GM19099 (cell line): ENCODE results near the gene ZNF385A.
A peak's percentile ranks its signal among the peaks of the same experiment; 100 is the strongest.

Source experiments
- POLR2A ChIP-seq: IDR thresholded peaks from 3 replicates; pipeline ENCODE4 v1.6.1; 2011; ENCODE audit warnings: low read depth; ENCODE audit not compliant: insufficient read length; ENCODE audit errors: extremely low read depth

The ZNF385A gene

GRCh38 chr12:54360717-54361456 is 23.6 kb downstream of the ZNF385A start:
- TF ChIP-seq POLR2A = no peak

- no peak for TF ChIP-seq POLR2A
Measured at GRCh38 chr12:54359762-54360351, 24.7 kb downstream of the ZNF385A start.

DNA sequence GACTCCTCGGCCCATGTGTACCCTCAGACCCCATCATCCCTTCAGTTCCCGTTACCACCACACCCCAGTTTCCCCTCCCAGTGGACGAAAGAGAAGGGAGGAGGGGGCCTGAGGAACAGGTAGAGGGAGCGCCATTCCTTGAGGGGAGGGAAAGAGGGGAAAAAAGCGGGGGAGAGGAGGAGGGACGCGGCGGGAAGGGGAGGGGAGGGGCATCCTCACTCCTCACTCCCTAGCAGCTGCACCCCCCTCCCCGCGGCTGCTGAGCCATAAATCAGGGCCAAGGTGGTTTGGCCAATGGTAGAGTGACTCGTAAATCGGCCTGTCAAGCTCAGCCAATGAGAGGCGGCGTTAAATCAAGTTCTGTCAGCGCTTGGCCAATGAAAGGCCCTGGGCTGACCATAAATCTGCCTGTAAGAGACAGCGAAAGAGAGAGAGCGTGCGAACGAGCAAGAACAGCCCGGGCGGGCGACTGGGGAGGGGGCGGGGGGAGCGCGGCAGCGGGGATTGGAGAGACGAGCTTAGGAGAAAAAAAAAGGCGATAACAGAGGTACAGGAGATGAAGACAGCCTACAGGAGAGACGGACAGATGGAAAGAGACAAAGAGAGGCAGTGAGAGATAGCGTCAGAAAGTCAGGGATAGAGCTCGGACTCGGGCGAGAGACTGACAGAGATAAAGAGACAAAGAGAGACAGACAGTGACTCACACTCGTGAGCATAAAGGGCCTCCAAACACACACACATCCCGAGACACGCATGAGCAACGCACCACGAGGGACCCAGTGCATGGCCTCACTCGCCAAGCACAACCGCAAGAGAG is 25.4 kb downstream of the ZNF385A start:
- TF ChIP-seq POLR2A = peak; percentile 18

- TF ChIP-seq POLR2A = no peak
Measured at GRCh38 chr12:54358191-54358944, 26.2 kb downstream of the ZNF385A start.

DNA sequence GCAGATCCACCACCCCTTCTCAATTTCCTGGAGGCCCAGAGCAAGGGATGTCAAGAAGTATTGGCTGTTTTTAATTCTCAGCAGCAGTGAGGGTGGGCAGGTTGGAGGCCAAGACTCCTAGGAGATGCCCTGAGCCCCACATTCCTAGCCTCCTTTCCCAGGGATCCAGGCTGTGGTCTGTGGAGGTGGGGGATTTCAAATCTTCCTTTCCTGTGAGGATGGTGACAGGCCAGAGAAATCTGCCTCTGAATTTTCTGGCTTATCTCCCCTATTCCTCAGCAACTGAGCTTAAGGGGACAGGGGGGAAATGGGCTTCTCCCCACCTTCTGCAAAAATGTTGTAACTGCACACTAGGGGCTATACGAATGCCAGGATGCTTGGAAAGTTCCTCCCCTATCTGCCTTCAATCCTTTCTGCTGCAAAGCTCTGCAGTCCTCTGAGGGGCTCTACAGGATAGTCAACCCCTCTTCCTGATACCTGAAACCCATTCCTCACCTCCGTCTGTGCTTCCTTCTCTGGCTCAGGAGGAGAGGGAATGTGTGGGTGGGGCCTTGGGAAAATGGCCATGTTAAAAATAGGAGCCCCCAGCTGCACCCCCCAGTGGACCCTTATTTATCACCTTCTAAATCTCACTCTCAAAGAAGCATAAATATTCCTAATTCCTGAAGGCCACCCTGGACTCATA is 26.9 kb downstream of the ZNF385A start:
- no peak for TF ChIP-seq POLR2A

- TF ChIP-seq POLR2A = no peak
Measured at GRCh38 chr12:54356951-54357356, 27.6 kb downstream of the ZNF385A start.

DNA sequence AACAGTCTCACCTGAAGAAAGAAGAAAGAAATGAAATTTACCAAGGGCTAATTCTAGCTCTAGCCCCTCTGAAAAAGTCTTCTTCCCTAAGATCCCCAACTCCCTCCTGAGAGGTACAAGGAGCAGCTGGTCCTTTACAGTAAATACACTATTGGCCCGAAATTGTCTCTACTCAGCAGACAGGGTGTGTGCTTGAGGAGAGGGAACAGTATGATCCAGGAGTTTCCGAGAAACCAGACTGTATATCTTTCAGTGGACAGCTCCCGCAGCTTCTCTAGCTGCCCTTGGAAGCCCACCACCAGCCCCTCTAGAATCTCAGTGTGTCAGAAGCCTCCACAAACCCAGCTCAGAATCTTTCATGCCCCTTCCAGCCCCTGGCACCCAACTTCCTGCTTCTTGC is 28.3 kb downstream of the ZNF385A start:
- no peak for TF ChIP-seq POLR2A

DNA sequence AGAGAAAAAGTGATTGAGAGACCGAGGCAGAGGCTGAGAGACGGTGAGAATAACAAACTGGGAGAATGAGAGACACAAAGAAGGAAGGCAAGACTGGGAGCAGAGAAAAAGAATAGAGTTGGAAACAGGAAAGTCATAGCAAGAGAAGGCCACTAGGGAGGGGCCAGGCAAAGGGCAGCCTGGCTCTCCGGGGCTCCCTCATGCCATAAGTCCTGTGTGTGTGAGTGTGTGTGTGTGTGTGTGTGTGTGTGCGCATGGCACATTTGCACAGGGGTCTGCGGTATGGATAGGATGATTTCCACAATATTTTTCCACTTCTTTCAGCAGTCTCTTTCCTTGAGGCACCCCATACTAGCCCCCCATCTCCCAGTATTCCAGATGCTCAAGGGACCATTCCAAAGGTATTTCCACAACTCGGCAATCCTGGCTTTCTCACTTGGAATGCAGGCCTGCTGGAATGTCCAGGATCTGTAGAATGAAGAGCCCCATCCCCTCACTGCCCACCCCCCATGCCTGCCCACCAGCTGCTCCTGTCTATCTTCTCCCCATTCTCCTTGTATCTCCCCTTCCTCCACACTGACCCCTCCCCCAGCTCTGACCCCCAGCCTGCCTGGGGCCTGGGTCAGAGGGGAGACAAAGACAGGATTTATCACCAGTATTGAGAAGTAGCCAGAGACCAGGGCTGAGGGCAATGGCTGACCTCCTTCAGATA is 29.3 kb downstream of the ZNF385A start:
- no peak for TF ChIP-seq POLR2A

DNA sequence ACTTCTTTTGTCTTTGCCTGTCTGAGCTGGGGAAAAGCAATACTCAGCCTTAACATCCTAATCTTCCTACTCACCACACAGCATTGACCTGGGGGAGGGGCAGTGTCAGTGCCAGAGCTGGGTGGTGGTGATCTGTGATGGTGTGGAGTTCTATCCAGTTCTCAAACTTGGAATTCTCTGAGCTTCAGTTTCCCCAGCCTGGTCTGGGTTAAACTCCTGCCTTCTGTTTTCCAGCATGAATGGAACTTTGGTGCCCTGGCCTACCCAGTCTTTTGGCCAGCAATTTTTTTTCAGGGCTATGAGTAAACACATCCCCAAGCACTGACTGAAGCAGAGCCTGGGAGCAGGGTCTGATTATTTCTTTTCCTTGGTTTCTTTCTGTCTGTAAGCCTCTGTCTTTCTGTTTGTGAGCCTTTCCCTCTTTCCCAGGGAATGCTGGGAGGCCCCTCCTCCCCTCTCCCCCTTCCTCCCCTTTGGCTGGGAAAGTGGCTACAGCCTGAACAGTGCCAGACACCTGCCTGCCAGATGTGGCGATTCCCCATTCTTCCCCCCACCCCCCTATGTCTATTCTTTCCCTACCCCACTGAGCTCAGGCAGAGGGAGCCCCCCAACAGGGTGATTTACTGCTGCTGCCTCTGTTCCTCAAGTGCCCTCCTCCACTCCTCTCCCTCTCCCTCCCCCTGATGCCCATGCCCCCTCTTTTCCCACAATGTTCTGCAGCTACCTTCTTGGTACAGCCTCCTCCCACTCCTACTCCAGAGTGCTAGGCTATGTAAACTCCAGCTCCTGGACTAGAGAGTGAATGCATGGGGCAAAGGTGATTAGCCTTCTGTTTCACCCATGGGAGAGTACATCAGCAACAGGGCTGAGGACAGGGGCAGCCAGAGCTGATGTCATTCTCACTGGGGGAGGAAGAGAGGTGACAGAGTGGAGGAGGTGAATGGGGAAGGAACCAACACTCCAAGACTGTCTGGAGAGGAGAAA is 31.4 kb downstream of the ZNF385A start:
- TF ChIP-seq POLR2A = no peak

DNA sequence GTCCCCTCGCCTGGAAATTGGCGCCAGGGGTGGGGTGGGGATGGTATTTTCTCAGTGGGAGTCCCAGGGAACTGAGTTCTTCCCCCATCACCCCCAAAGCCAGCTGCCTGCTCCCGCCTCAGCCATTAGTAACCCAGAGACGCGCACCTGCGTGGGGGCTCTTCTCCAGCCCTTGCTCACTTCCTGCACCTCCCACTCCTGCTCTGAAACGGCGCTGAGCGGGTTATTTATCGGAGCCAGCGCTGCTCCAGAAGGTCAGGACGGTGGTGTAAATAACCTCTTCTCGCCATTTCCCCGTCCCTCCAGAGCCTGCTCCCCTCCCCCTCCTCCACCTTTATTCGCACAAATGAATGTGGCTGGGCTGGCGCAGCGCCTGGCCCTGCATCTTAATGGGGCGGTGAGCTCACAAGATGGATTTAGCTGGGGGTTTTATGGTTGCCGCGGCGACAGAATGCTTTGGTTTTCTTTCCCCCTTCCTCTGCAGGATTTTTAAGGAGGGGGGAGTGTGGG is 32.5 kb downstream of the ZNF385A start:
- TF ChIP-seq POLR2A = no peak

GRCh38 chr12:54351341-54351740 is 33.2 kb downstream of the ZNF385A start:
- no peak for TF ChIP-seq POLR2A

GRCh38 chr12:54350743-54351142 is 33.8 kb downstream of the ZNF385A start:
- no peak for TF ChIP-seq POLR2A

DNA sequence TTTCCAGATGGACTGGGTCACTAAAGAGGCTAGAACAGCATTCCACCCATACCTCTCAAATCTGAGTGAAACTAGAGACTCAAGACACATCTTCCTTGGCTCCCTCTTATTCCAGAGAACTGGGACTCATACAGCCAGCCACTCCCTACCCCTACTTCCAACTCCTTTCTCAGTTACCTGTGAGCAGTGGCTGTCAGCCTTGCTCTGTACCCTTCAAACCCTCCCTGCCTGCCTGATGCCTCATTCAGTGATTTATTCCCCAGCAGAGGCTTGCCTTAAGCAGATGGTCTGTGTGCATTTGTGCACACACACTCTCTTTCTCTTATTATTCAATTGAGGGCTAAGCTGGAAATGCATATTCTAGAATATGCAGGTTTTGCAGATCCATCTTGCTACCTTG is 34.9 kb downstream of the ZNF385A start:
- no peak for TF ChIP-seq POLR2A

GRCh38 chr12:54349036-54349435 is 35.5 kb downstream of the ZNF385A start:
- TF ChIP-seq POLR2A = no peak
